ENCODE data around the gene CEL.
"Not testable (repeated sequence)": the region's sequence is repeated elsewhere in the genome, so short reads cannot be mapped to it uniquely, and the experiment has no call there.

CEL gene

GRCh38 chr9:133058550-133059320 lies 3.0 kb upstream of the CEL start:
- peak; percentile 68 for DNase-seq (ENCODE audit: low read depth)
- H3K4me3 ChIP-seq (ENCODE audit: low read depth, low read length), result no peak overlapping the region

GRCh38 chr9:133059623-133060022 lies 2.2 kb upstream of the CEL start:
- TF ChIP-seq MYC (IDR thresholded peaks at IDR 0.05; ENCODE audit: low read depth, low read length) (no peak), MAX (IDR thresholded peaks at IDR 0.05; ENCODE audit: low read depth, low read length) (no peak), POLR2A (IDR thresholded peaks at IDR 0.05; ENCODE audit: extremely low read depth, insufficient read length) (no peak), CTCF (IDR thresholded peaks at IDR 0.05; ENCODE audit: low read depth, low read length) (no peak)
- peak; percentile 74 for DNase-seq (ENCODE audit: low read depth)
- no peak overlapping the region for H3K4me3 ChIP-seq (ENCODE audit: low read depth, low read length)

More at GRCh38 chr9:133058550-133059320, 3.0 kb upstream of the CEL start:
- no peak for TF ChIP-seq POLR2A (IDR thresholded peaks at IDR 0.05; ENCODE audit: extremely low read depth, insufficient read length)
- no peak for TF ChIP-seq MYC (IDR thresholded peaks at IDR 0.05; ENCODE audit: low read depth, low read length)
- no peak for TF ChIP-seq CTCF (IDR thresholded peaks at IDR 0.05; ENCODE audit: low read depth, low read length)
- no peak for TF ChIP-seq MAX (IDR thresholded peaks at IDR 0.05; ENCODE audit: low read depth, low read length)

GRCh38 chr9:133060417-133060841 lies 1.4 kb upstream of the CEL start:
- TF ChIP-seq MYC (IDR thresholded peaks at IDR 0.05; ENCODE audit: low read depth, low read length) (no peak), POLR2A (IDR thresholded peaks at IDR 0.05; ENCODE audit: extremely low read depth, insufficient read length) (no peak), MAX (IDR thresholded peaks at IDR 0.05; ENCODE audit: low read depth, low read length) (no peak), CTCF (IDR thresholded peaks at IDR 0.05; ENCODE audit: low read depth, low read length) (no peak)
- H3K4me3 ChIP-seq (ENCODE audit: low read depth, low read length), result no peak overlapping the region
- DNase-seq (ENCODE audit: low read depth), result peak; percentile 80

GRCh38 chr9:133061019-133061763 lies 590 bp upstream of the CEL start:
- peak; percentile 51 for DNase-seq (ENCODE audit: low read depth)
- not testable (repeated sequence) for H3K4me3 ChIP-seq (ENCODE audit: low read depth, low read length)

- DNase-seq (ENCODE audit: low read depth); H3K4me3 ChIP-seq (ENCODE audit: low read depth, low read length): not testable (repeated sequence)
Measured at GRCh38 chr9:133062569-133062968, 788 bp downstream of the CEL start.

GRCh38 chr9:133063159-133063499 lies 1.3 kb downstream of the CEL start:
- DNase-seq (ENCODE audit: low read depth), result no peak
- no peak for TF ChIP-seq MAX (IDR thresholded peaks at IDR 0.05; ENCODE audit: low read depth, low read length)
- no peak for TF ChIP-seq MYC (IDR thresholded peaks at IDR 0.05; ENCODE audit: low read depth, low read length)
- TF ChIP-seq CTCF (IDR thresholded peaks at IDR 0.05; ENCODE audit: low read depth, low read length), result no peak
- TF ChIP-seq POLR2A (IDR thresholded peaks at IDR 0.05; ENCODE audit: extremely low read depth, insufficient read length), result no peak

More at GRCh38 chr9:133063159-133063499, 1.3 kb downstream of the CEL start:
- H3K4me3 ChIP-seq (ENCODE audit: low read depth, low read length), result no peak overlapping the region
